HepG2 (cell line): ENCODE results near the gene RANBP3. TPM values are rescaled to one million over a fixed set of nuclear protein-coding genes. Genes with fewer than 3 reads are reported as not detected.

Experiments
- ELF3 ChIP-seq: IDR thresholded peaks from 2 replicates; pipeline ENCODE4 v1.6.1; 2016; ENCODE audit warnings: missing genetic modification reagents, missing compliant biosample characterization
- GATA4 ChIP-seq: sonication (generic); IDR thresholded peaks from 2 replicates; pipeline ENCODE4 v1.6.1; 2016; ENCODE audit warnings: antibody characterized with exemption, low read depth, borderline replicate concordance
- HNF4A ChIP-seq: sonication (generic); formaldehyde crosslinking; IDR thresholded peaks from 2 replicates; pipeline ENCODE4 v1.4.0; 2020; ENCODE audit warnings: missing genetic modification reagents
- ZNF569 ChIP-seq: sonication (generic); formaldehyde crosslinking; IDR thresholded peaks from 2 replicates; pipeline ENCODE4 v1.5.0; 2020; ENCODE audit warnings: mild to moderate bottlenecking, missing genetic modification reagents, moderate library complexity, borderline replicate concordance
- ZNF670 ChIP-seq: sonication (generic); formaldehyde crosslinking; IDR thresholded peaks from 2 replicates; pipeline ENCODE4 v1.8.0; 2022; ENCODE audit warnings: mild to moderate bottlenecking, missing genetic modification reagents, borderline replicate concordance
- polyA plus RNA-seq, 8 experiments: library from polyadenylated mRNA; depleted of rRNA in 3 of 8; stranded (reverse) in 7 of 8; unstranded in 1 of 8; fragments of >200 nt; fragmentation: Illumina TruSeq in 4 of 8; extraction: Trizol in 4 of 8; gene quantifications; 2 replicates each; pipeline versions ENCODE4 v1.2.1 to v1.2.3, GENCODE V29; 2011 to 2016; ENCODE audit warnings: low read depth in 4 of 8, missing spikeins in 1 of 8, mixed read lengths in 1 of 8; ENCODE audit not compliant: insufficient read depth in 1 of 8
- total RNA-seq, 5 experiments: library from RNA; depleted of rRNA; stranded (reverse); fragments of >200 nt; fragmentation: Illumina TruSeq; extraction: Trizol; gene quantifications; 2 replicates each; pipeline ENCODE4 v1.2.3, GENCODE V29; 2016; ENCODE audit warnings: low read depth in 1 of 5
- TF ChIP-seq, protein P1 (sequence below): sonication (generic); formaldehyde crosslinking; IDR thresholded peaks from 2 replicates; pipeline ENCODE4 v1.4.0; 2020; ENCODE audit warnings: mild to moderate bottlenecking, missing genetic modification reagents
- TF ChIP-seq, protein P2 (sequence below): IDR thresholded peaks from 2 replicates; pipeline ENCODE4 v1.6.1; 2016; ENCODE audit warnings: low read depth, borderline replicate concordance
- TF ChIP-seq, protein P3 (sequence below): sonication (generic); formaldehyde crosslinking; IDR thresholded peaks from 2 replicates; pipeline ENCODE4 v1.8.1; 2022; ENCODE audit warnings: low read depth, mild to moderate bottlenecking, missing genetic modification reagents
- TF ChIP-seq, protein P4 (sequence below), 2 experiments: sonication (generic) in 1 of 2; formaldehyde crosslinking in 1 of 2; IDR thresholded peaks; 2 replicates each; pipeline versions ENCODE4 v1.6.1 to v1.9.0; 2014 to 2022; ENCODE audit warnings: antibody characterized with exemption in 1 of 2, borderline replicate concordance in 1 of 2, inconsistent platforms in 1 of 2, low read depth in 1 of 2, missing genetic modification reagents in 1 of 2

The RANBP3 gene
- total and polyA plus RNA-seq, 2 of the 13 experiments (the other 11 are each of a cell fraction or from before 2014, with no cell fraction given): 39.5 to 149 TPM

DNA sequence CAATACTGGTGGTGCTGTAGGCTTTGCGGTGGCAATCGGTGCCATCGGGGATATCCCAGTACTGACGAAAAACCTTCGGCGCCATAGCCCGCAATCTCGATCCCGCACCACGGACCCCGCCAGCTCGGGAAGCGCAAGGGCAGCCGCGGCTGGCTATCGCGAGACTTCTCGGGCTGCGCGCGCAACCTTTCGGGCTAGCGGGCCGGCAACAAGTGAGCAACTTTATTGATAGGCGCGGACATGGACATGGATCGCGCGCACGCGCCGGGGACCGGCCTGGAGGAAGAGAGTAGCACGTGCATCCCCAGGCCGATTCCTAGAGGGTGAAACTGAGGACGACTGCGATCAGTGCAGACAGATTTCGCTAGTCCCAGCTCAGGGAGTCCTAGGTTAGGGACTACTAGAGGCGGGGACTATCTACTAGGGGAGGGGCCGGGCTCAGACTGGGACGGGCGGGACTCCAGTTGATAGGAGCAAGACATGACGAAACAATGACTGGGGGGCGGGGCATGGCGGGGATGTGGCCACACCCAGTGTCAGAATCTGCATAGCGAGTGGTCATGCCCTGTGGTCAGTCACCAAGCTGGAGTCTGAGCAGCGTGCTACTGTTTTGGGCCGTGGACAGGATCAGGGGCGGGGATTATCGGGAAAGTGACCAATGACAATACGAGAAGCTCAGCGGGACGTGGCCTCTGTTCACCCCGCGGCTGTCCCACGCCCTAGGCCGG, 74.2 kb downstream of the RANBP3 start, which contains the start of gene NDUFA11 (continued):
- TF ChIP-seq, protein P1, sequence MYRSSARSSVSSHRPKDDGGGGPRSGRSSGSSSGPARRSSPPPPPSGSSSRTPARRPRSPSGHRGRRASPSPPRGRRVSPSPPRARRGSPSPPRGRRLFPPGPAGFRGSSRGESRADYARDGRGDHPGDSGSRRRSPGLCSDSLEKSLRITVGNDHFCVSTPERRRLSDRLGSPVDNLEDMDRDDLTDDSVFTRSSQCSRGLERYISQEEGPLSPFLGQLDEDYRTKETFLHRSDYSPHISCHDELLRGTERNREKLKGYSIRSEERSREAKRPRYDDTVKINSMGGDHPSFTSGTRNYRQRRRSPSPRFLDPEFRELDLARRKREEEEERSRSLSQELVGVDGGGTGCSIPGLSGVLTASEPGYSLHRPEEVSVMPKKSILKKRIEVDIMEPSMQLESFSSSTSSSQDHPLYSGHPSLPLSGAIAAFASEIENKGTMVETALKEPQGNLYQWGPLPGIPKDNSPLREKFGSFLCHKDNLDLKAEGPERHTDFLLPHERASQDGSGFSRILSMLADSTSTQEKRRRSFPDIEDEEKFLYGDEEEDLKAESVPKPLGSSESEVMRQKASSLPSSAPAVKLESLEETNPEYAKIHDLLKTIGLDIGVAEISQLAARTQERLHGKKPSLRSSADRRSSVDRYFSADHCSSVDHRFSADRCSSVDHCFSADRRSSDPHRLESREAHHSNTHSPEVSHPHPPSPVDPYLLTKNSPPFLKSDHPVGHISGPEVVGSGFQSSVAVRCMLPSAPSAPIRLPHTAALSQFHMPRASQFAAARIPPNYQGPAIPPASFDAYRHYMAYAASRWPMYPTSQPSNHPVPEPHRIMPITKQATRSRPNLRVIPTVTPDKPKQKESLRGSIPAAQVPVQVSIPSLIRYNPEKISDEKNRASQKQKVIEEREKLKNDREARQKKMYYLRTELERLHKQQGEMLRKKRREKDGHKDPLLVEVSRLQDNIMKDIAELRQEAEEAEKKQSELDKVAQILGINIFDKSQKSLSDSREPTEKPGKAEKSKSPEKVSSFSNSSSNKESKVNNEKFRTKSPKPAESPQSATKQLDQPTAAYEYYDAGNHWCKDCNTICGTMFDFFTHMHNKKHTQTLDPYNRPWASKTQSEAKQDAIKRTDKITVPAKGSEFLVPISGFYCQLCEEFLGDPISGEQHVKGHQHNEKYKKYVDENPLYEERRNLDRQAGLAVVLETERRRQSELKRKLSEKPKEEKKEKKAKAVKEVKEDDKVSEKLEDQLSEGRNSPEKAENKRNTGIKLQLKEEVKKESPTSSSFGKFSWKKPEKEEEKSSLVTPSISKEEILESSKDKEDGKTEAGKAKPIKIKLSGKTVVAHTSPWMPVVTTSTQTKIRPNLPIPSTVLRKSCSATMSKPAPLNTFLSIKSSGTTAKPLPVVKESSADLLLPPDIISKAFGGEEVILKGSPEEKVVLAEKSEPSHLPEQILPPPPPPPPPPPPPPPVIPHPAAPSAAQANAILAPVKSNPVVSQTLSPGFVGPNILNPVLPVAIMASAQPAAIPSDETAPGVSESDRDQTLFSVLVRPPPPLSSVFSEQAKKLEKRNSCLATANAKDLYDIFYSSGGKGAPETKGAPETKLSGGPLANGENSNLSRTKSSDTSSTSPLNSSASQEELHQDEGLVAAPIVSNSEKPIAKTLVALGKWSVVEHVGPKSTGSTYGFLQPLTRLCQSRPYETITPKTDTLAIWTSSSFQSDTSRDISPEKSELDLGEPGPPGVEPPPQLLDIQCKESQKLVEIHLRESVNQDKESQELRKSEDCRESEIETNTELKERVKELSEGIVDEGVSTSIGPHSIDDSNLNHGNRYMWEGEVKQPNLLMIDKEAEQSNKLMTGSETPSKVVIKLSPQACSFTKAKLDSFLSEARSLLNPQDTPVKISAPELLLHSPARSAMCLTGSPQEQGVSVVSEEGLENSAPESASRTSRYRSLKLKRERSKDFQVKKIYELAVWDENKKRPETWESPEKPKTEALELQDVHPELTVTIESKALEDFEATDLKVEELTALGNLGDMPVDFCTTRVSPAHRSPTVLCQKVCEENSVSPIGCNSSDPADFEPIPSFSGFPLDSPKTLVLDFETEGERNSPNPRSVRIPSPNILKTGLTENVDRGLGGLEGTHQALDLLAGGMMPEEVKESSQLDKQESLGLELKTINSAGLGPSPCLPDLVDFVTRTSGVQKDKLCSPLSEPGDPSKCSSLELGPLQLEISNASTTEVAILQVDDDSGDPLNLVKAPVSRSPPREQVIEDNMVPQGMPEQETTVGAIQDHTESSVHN (CRISPR knock-in tag): no peak; the same call in 1 of the 2 replicates
- TF ChIP-seq GATA4 (peak; percentile 40; the same call in 1 of the 2 replicates), ZNF670 (CRISPR knock-in tag) (peak; percentile 95), ZNF569 (no peak), HNF4A (CRISPR knock-in tag) (0 out of 2 replicates have a peak, but pooled peaks have one; percentile 8), ELF3 (CRISPR knock-in tag) (peak; percentile 74)
- TF ChIP-seq, protein P2, sequence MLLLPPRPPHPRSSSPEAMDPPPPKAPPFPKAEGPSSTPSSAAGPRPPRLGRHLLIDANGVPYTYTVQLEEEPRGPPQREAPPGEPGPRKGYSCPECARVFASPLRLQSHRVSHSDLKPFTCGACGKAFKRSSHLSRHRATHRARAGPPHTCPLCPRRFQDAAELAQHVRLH (CRISPR knock-in tag): peak; percentile 74
- TF ChIP-seq, protein P3, sequence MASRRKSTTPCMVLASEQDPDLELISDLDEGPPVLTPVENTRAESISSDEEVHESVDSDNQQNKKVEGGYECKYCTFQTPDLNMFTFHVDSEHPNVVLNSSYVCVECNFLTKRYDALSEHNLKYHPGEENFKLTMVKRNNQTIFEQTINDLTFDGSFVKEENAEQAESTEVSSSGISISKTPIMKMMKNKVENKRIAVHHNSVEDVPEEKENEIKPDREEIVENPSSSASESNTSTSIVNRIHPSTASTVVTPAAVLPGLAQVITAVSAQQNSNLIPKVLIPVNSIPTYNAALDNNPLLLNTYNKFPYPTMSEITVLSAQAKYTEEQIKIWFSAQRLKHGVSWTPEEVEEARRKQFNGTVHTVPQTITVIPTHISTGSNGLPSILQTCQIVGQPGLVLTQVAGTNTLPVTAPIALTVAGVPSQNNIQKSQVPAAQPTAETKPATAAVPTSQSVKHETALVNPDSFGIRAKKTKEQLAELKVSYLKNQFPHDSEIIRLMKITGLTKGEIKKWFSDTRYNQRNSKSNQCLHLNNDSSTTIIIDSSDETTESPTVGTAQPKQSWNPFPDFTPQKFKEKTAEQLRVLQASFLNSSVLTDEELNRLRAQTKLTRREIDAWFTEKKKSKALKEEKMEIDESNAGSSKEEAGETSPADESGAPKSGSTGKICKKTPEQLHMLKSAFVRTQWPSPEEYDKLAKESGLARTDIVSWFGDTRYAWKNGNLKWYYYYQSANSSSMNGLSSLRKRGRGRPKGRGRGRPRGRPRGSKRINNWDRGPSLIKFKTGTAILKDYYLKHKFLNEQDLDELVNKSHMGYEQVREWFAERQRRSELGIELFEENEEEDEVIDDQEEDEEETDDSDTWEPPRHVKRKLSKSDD (CRISPR knock-in tag): peak; percentile 64
- TF ChIP-seq, protein P4, sequence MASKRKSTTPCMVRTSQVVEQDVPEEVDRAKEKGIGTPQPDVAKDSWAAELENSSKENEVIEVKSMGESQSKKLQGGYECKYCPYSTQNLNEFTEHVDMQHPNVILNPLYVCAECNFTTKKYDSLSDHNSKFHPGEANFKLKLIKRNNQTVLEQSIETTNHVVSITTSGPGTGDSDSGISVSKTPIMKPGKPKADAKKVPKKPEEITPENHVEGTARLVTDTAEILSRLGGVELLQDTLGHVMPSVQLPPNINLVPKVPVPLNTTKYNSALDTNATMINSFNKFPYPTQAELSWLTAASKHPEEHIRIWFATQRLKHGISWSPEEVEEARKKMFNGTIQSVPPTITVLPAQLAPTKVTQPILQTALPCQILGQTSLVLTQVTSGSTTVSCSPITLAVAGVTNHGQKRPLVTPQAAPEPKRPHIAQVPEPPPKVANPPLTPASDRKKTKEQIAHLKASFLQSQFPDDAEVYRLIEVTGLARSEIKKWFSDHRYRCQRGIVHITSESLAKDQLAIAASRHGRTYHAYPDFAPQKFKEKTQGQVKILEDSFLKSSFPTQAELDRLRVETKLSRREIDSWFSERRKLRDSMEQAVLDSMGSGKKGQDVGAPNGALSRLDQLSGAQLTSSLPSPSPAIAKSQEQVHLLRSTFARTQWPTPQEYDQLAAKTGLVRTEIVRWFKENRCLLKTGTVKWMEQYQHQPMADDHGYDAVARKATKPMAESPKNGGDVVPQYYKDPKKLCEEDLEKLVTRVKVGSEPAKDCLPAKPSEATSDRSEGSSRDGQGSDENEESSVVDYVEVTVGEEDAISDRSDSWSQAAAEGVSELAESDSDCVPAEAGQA (IDR thresholded peaks at IDR 0.05; ENCODE audit: low read depth): peak; percentile 65; the same call in 1 of the 2 replicates
- TF ChIP-seq, protein P4 (CRISPR knock-in tag; IDR thresholded peaks at IDR 0.05; ENCODE audit: borderline replicate concordance): no peak
